OCI-LY7 (cell line): ENCODE measurements around the gene C11orf52.

Experiments used
- EZH2phosphoT487 ChIP-seq: fragments of 200-600 bp; sonication (generic); IDR thresholded peaks from 2 replicates; pipeline ENCODE4 v1.6.1; 2018; ENCODE audit warnings: low read depth, borderline replicate concordance, mild to moderate bottlenecking, mixed run types, antibody characterized with exemption, low read length, moderate library complexity, mixed read lengths
- TF ChIP-seq, protein P1 (sequence below): fragments of 200-600 bp; sonication (generic); conservative IDR thresholded peaks from 2 replicates; pipeline ENCODE4 v1.5.1; 2014; ENCODE audit warnings: mild to moderate bottlenecking, antibody characterized with exemption, low read length, moderate library complexity, mixed read lengths

DNA sequence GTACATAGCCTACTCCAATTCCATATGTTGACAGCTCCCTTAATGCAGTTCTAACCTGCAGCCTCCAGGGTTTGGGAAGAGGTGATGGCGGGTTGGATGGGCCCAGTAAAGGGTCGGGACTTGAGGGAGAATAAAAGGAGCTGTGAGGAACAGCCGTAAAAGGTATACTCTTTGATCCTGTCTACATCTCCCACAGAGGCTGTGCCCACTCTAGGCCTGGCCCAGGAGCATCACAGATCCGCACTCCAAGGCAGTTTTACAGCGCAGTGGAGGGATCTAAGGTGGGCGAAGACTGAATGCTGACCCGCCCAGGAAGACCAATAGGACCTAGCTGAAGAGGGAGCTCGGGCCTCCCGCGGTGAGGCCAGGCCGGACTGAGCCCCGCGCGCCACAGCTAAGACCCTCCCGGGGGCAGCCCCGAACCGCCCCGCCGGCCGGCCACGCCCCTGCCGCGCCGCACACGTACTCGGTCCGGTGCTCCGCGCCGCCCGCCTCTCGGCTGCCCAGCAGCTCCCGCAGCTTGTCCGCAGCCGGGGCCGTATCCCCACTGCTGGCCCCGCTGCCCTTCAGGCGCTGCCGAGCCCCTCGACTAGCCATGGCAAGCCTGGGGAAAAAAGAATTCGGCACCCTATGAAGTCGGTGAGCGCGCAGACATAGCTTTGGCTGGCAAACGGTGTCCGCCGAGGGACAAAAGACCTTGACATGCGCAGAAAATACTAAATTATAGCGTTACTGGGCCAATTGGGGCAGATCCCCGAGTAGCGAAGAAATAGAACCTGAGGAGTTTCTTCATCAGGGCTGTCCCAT, 47.6 kb upstream of the C11orf52 start, which contains the start of gene ALG9:
- TF ChIP-seq, protein P1, sequence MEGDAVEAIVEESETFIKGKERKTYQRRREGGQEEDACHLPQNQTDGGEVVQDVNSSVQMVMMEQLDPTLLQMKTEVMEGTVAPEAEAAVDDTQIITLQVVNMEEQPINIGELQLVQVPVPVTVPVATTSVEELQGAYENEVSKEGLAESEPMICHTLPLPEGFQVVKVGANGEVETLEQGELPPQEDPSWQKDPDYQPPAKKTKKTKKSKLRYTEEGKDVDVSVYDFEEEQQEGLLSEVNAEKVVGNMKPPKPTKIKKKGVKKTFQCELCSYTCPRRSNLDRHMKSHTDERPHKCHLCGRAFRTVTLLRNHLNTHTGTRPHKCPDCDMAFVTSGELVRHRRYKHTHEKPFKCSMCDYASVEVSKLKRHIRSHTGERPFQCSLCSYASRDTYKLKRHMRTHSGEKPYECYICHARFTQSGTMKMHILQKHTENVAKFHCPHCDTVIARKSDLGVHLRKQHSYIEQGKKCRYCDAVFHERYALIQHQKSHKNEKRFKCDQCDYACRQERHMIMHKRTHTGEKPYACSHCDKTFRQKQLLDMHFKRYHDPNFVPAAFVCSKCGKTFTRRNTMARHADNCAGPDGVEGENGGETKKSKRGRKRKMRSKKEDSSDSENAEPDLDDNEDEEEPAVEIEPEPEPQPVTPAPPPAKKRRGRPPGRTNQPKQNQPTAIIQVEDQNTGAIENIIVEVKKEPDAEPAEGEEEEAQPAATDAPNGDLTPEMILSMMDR: peak; percentile 43; the same call in 1 of the 2 replicates
- TF ChIP-seq EZH2phosphoT487: no peak
